Activated CD8-positive, alpha-beta memory T cell treated with anti-CD3 and anti-CD28 coated beads, Interleukin-2, amount 50 U/mL, for 4 hours (primary cell): Measurements from ENCODE around the gene FIGN.

Source experiments
- DNase-seq: peaks from one replicate; pipeline ENCODE4 v3.0.0-alpha.2; 2020

The FIGN gene

GRCh38 chr2:163701399-163702195 lies 34.2 kb downstream of the FIGN start:
- DNase-seq = no peak

GRCh38 chr2:163698857-163699256 lies 37.0 kb downstream of the FIGN start:
- no peak for DNase-seq

GRCh38 chr2:163697846-163698637 lies 37.8 kb downstream of the FIGN start:
- DNase-seq = no peak

- no peak for DNase-seq
Measured at GRCh38 chr2:163697429-163697828, 38.4 kb downstream of the FIGN start.

GRCh38 chr2:163693484-163693883 lies 42.3 kb downstream of the FIGN start:
- no peak for DNase-seq

- DNase-seq = no peak
Measured at GRCh38 chr2:163692611-163693482, 43.0 kb downstream of the FIGN start.

GRCh38 chr2:163692081-163692480 lies 43.7 kb downstream of the FIGN start:
- DNase-seq = no peak

GRCh38 chr2:163690896-163691295 lies 44.9 kb downstream of the FIGN start:
- DNase-seq = no peak

- no peak for DNase-seq
Measured at GRCh38 chr2:163687217-163687616, 48.6 kb downstream of the FIGN start.

- no peak for DNase-seq
Measured at GRCh38 chr2:163686289-163686688, 49.5 kb downstream of the FIGN start.

GRCh38 chr2:163682695-163683094 lies 53.1 kb downstream of the FIGN start:
- no peak for DNase-seq

GRCh38 chr2:163681745-163682144 lies 54.1 kb downstream of the FIGN start:
- DNase-seq = no peak

GRCh38 chr2:163675388-163675787 lies 60.4 kb downstream of the FIGN start:
- DNase-seq = no peak

- no peak for DNase-seq
Measured at GRCh38 chr2:163673522-163673921, 62.3 kb downstream of the FIGN start.

GRCh38 chr2:163670929-163671328 lies 64.9 kb downstream of the FIGN start:
- no peak for DNase-seq

GRCh38 chr2:163669506-163669905 lies 66.3 kb downstream of the FIGN start:
- no peak for DNase-seq

GRCh38 chr2:163667064-163667887 lies 68.5 kb downstream of the FIGN start:
- no peak for DNase-seq

- DNase-seq = no peak
Measured at GRCh38 chr2:163665817-163666216, 70.0 kb downstream of the FIGN start.

- no peak for DNase-seq
Measured at GRCh38 chr2:163665051-163665450, 70.8 kb downstream of the FIGN start.

- no peak for DNase-seq
Measured at GRCh38 chr2:163664610-163665009, 71.2 kb downstream of the FIGN start.

- no peak for DNase-seq
Measured at GRCh38 chr2:163662141-163662780, 73.5 kb downstream of the FIGN start.

- no peak for DNase-seq
Measured at GRCh38 chr2:163659224-163659623, 76.6 kb downstream of the FIGN start.
